G401.6 (cell line): ENCODE data around the gene TBC1D14.

Experiments
- FAIRE-seq: peaks from 2 replicates; lab custom pipeline; 2012; peaks lifted over from hg19 to GRCh38; lab: Jason Lieb, UNC

The TBC1D14 gene

GRCh38 chr4:7045553-7045952, 135.9 kb downstream of the TBC1D14 start:
- no peak for FAIRE-seq

- FAIRE-seq: no peak
Observed at GRCh38 chr4:7045961-7046921, 136.6 kb downstream of the TBC1D14 start.

- FAIRE-seq: no peak
Observed at GRCh38 chr4:7046971-7047370, 137.3 kb downstream of the TBC1D14 start.

GRCh38 chr4:7048642-7049041, 139.0 kb downstream of the TBC1D14 start:
- FAIRE-seq: no peak

- FAIRE-seq: no peak
Observed at GRCh38 chr4:7049295-7049694, 139.7 kb downstream of the TBC1D14 start.

- no peak for FAIRE-seq
Observed at GRCh38 chr4:7049739-7050138, 140.1 kb downstream of the TBC1D14 start.

GRCh38 chr4:7050481-7051143, 141.0 kb downstream of the TBC1D14 start:
- FAIRE-seq: no peak

GRCh38 chr4:7051144-7051495, 141.5 kb downstream of the TBC1D14 start:
- no peak for FAIRE-seq

- FAIRE-seq: no peak
Observed at GRCh38 chr4:7051905-7052304, 142.3 kb downstream of the TBC1D14 start.

- no peak for FAIRE-seq
Observed at GRCh38 chr4:7052313-7052712, 142.7 kb downstream of the TBC1D14 start.

- no peak for FAIRE-seq
Observed at GRCh38 chr4:7052923-7053715, 143.5 kb downstream of the TBC1D14 start.

GRCh38 chr4:7054106-7054880, 144.7 kb downstream of the TBC1D14 start:
- no peak for FAIRE-seq

- FAIRE-seq: no peak
Observed at GRCh38 chr4:7055111-7055989, 145.7 kb downstream of the TBC1D14 start.

GRCh38 chr4:7055990-7056325, 146.3 kb downstream of the TBC1D14 start:
- FAIRE-seq: no peak

- FAIRE-seq: no peak
Observed at GRCh38 chr4:7058792-7059191, 149.2 kb downstream of the TBC1D14 start.

- no peak for FAIRE-seq
Observed at GRCh38 chr4:7059662-7060061, 150.0 kb downstream of the TBC1D14 start.

GRCh38 chr4:7060346-7061150, 150.9 kb downstream of the TBC1D14 start:
- no peak for FAIRE-seq

GRCh38 chr4:7061815-7062214, 152.2 kb downstream of the TBC1D14 start:
- FAIRE-seq: no peak

- FAIRE-seq: no peak
Observed at GRCh38 chr4:7062816-7063215, 153.2 kb downstream of the TBC1D14 start.

GRCh38 chr4:7063362-7063761, 153.7 kb downstream of the TBC1D14 start:
- no peak for FAIRE-seq
